Gastrocnemius medialis (tissue), 4 donors: Measurements from ENCODE around the gene BSN.

ENCODE experiments used
- CTCF ChIP-seq, 5 experiments: fragments of 450-650 bp in 3 of 5; fragments of 200-600 bp in 2 of 5; sonication (generic) in 2 of 5; IDR thresholded peaks in 4 of 5; conservative IDR thresholded peaks in 1 of 5; 1 replicate in 4 of 5; 2 replicates in 1 of 5; pipeline ENCODE4 v1.5.1; 2016 to 2019; ENCODE audit warnings: antibody characterized with exemption in 5 of 5, mild to moderate bottlenecking in 3 of 5, moderate library complexity in 3 of 5
- POLR2A ChIP-seq, 2 donors: fragments of 450-650 bp; IDR thresholded peaks; one replicate each; pipeline ENCODE4 v1.6.1; 2017; ENCODE audit warnings: antibody characterized with exemption in 2 of 2, mild to moderate bottlenecking in 2 of 2, moderate library complexity in 2 of 2

GRCh38 chr3:49611719-49612118, 57.4 kb downstream of the BSN start:
- TF ChIP-seq CTCF (IDR thresholded peaks at IDR 0.05 in 4 of 5, conservative IDR thresholded peaks at IDR 0.05 in 1 of 5) (no peak), POLR2A (IDR thresholded peaks at IDR 0.05) (no peak)
